GM19099 (cell line): ENCODE data around the gene PPIP5K1.
"Not testable (repeated sequence)": the region's sequence is repeated elsewhere in the genome, so short reads cannot be mapped to it uniquely, and the experiment has no call there.

Experiments used
- POLR2A ChIP-seq: IDR thresholded peaks from 3 replicates; pipeline ENCODE4 v1.6.1; 2011; ENCODE audit warnings: low read depth; ENCODE audit not compliant: insufficient read length; ENCODE audit errors: extremely low read depth

The PPIP5K1 gene

GRCh38 chr15:43589778-43590466 is at the start of gene PPIP5K1:
PPIP5K1 (minus strand) TSS chr15:43590208; CDS start chr15:43584504, 5,704 bp downstream.
- not testable (repeated sequence) for TF ChIP-seq POLR2A

GRCh38 chr15:43625106-43625505 is 35.1 kb upstream of the PPIP5K1 start:
- no peak for TF ChIP-seq POLR2A

- not testable (repeated sequence) for TF ChIP-seq POLR2A
Observed at GRCh38 chr15:43618700-43619099, 28.7 kb upstream of the PPIP5K1 start, which contains the start of gene STRC. STRC (minus strand) TSS chr15:43618800; CDS start chr15:43618722, 78 bp downstream.

GRCh38 chr15:43593328-43594190 is 3.6 kb upstream of the PPIP5K1 start, which contains the start of gene CKMT1B:
CKMT1B (plus strand) TSS chr15:43594027; CDS start chr15:43594219, 192 bp downstream.
- TF ChIP-seq POLR2A = not testable (repeated sequence)

- TF ChIP-seq POLR2A = no peak
Observed at GRCh38 chr15:43552986-43553385, 37.0 kb downstream of the PPIP5K1 start.

- no peak for TF ChIP-seq POLR2A
Observed at GRCh38 chr15:43552256-43552655, 37.8 kb downstream of the PPIP5K1 start.

GRCh38 chr15:43550527-43551363 is 39.3 kb downstream of the PPIP5K1 start:
- no peak for TF ChIP-seq POLR2A

GRCh38 chr15:43547539-43547938 is 42.5 kb downstream of the PPIP5K1 start:
- TF ChIP-seq POLR2A = no peak

GRCh38 chr15:43545426-43545825 is 44.6 kb downstream of the PPIP5K1 start:
- TF ChIP-seq POLR2A = no peak

- no peak for TF ChIP-seq POLR2A
Observed at GRCh38 chr15:43544266-43544665, 45.7 kb downstream of the PPIP5K1 start.

GRCh38 chr15:43541785-43542184 is 48.2 kb downstream of the PPIP5K1 start:
- TF ChIP-seq POLR2A = no peak

- TF ChIP-seq POLR2A = no peak
Observed at GRCh38 chr15:43538091-43538490, 51.9 kb downstream of the PPIP5K1 start.

- TF ChIP-seq POLR2A = no peak
Observed at GRCh38 chr15:43534897-43535296, 55.1 kb downstream of the PPIP5K1 start.

- TF ChIP-seq POLR2A = no peak
Observed at GRCh38 chr15:43531018-43531670, 58.9 kb downstream of the PPIP5K1 start.
